ENCODE measurements around the gene MICAL3. TPM values are rescaled to one million over a fixed set of nuclear protein-coding genes. Genes with fewer than 3 reads are reported as not detected.

Gene MICAL3
- polyA plus RNA-seq, 3 donors = 0.23 to 0.84 TPM; not detected in 1

- Mint-ChIP-seq H3K4me3 (no peak overlapping the region), H3K4me1 (peaks cover 17% of the 10 kb centered on the region), H3K27me3 (ENCODE audit: low read depth in 3 of 3) (peaks cover 0 to 13% (median 0%) of the 10 kb centered on the region in 3 donors), H3K9me3 (peaks cover 0 to 2% (median 0%) of the 10 kb centered on the region in 7 donors), H3K27ac (no peak overlapping the region), H3K36me3 (no peaks in the 10 kb centered on the region)
- Histone ChIP-seq H3K9ac (ENCODE audit: insufficient read depth, low read length, poor library complexity, severe bottlenecking) (no peak overlapping the region), H4K20me1 (ENCODE audit: insufficient read depth, low read length) (no peaks in the 10 kb centered on the region), H3K4me1 (ENCODE audit: control insufficient read depth in 1 of 2, insufficient read depth in 2 of 2, low read length in 2 of 2) (peaks cover 9 to 12% of the 10 kb centered on the region in 2 donors), H3K36me3 (replicated peaks in 1 of 2; ENCODE audit: control insufficient read depth in 1 of 2, insufficient read depth in 2 of 2, low read length in 2 of 2) (no peaks in the 10 kb centered on the region), H3K4me2 (replicated peaks; ENCODE audit: extremely low read depth, low read length, poor library complexity, severe bottlenecking) (no peak overlapping the region), H3K27me3 (ENCODE audit: control insufficient read depth in 2 of 2, insufficient read depth in 2 of 2, low read length in 2 of 2) (no peaks in the 10 kb centered on the region), H3K9me3 (replicated peaks in 1 of 2; ENCODE audit: control insufficient read depth in 1 of 2, insufficient read depth in 1 of 2, low read length in 2 of 2) (no peaks in the 10 kb centered on the region), H2AFZ (ENCODE audit: insufficient read depth, low read depth, low read length, poor library complexity, severe bottlenecking) (no peak overlapping the region), H3K4me3 (replicated peaks in 1 of 3; ENCODE audit: low read depth in 2 of 3, low read length in 3 of 3) (no peak overlapping the region), H3K27ac (ENCODE audit: low read depth in 1 of 2, low read length in 2 of 2) (no peak overlapping the region), H3K79me2 (ENCODE audit: insufficient read depth, low read length) (no peaks in the 10 kb centered on the region)
- DNase-seq = no peak
- WGBS (ENCODE audit: insufficient coverage) = 83% methylated on average over 2 of the region's 6 CpGs
- intact Hi-C loops (cut with micrococcal nuclease) = no loop called here
- TF ChIP-seq CTCF (IDR thresholded peaks at IDR 0.05) = no peak
These were observed 42.9 kb downstream of the MICAL3 start for GRCh38 chr22:17981497-17981896.

- H3K36me3 ChIP-seq (replicated peaks in 1 of 2; ENCODE audit: control insufficient read depth in 1 of 2, insufficient read depth in 2 of 2, low read length in 2 of 2) = no peaks in the 10 kb centered on the region
- WGBS (ENCODE audit: insufficient coverage) = 31% methylated on average over 11 of the region's 13 CpGs
- H4K20me1 ChIP-seq (ENCODE audit: insufficient read depth, low read length) = no peaks in the 10 kb centered on the region
- H3K27me3 ChIP-seq (ENCODE audit: control insufficient read depth in 2 of 2, insufficient read depth in 2 of 2, low read length in 2 of 2) = no peaks in the 10 kb centered on the region
- TF ChIP-seq CTCF (IDR thresholded peaks at IDR 0.05) = no peak
- peak overlapping the region; percentile 48 for H3K4me2 ChIP-seq (replicated peaks; ENCODE audit: extremely low read depth, low read length, poor library complexity, severe bottlenecking)
- peak overlapping the region in 1 of 3 experiments; percentile 21 for H3K4me3 ChIP-seq (replicated peaks in 1 of 3; ENCODE audit: low read depth in 2 of 3, low read length in 3 of 3)
- H3K4me1 Mint-ChIP-seq = peaks cover 17% of the 10 kb centered on the region
- intact Hi-C loops (cut with micrococcal nuclease) = no loop called here
- H3K36me3 Mint-ChIP-seq = no peaks in the 10 kb centered on the region
- peak in 2 of 3 donors; percentile 1 to 9 for DNase-seq
- H3K27ac ChIP-seq (ENCODE audit: low read depth in 1 of 2, low read length in 2 of 2) = no peak overlapping the region
- H3K9ac ChIP-seq (ENCODE audit: insufficient read depth, low read length, poor library complexity, severe bottlenecking) = peak overlapping the region; percentile 24
- peak overlapping the region in 3 of 7 donors; percentile 6 to 50 (median 14) for H3K27ac Mint-ChIP-seq
- H3K4me3 Mint-ChIP-seq = peak overlapping the region; percentile 67 to 92
- H3K9me3 ChIP-seq (replicated peaks in 1 of 2; ENCODE audit: control insufficient read depth in 1 of 2, insufficient read depth in 1 of 2, low read length in 2 of 2) = no peaks in the 10 kb centered on the region
- H2AFZ ChIP-seq (ENCODE audit: insufficient read depth, low read depth, low read length, poor library complexity, severe bottlenecking) = peak overlapping the region; percentile 51
- H3K4me1 ChIP-seq (ENCODE audit: control insufficient read depth in 1 of 2, insufficient read depth in 2 of 2, low read length in 2 of 2) = peaks cover 9 to 12% of the 10 kb centered on the region in 2 donors
- peaks cover 0 to 2% (median 0%) of the 10 kb centered on the region in 7 donors for H3K9me3 Mint-ChIP-seq
- peaks cover 0 to 13% (median 0%) of the 10 kb centered on the region in 3 donors for H3K27me3 Mint-ChIP-seq (ENCODE audit: low read depth in 3 of 3)
- no peaks in the 10 kb centered on the region for H3K79me2 ChIP-seq (ENCODE audit: insufficient read depth, low read length)
These were observed 43.7 kb downstream of the MICAL3 start for GRCh38 chr22:17980638-17981051.

Measured in CD14-positive monocyte (primary cell).